Forelimb muscle (tissue), 1 donor: ENCODE results near the gene S100A1. TPM values are rescaled to one million over a fixed set of nuclear protein-coding genes. Genes with fewer than 3 reads are reported as not detected.

Experiments
- polyA plus RNA-seq: library from polyadenylated mRNA; unstranded; fragments of 120-200 nt; gene quantifications from one replicate; pipeline ENCODE4 v1.2.1, GENCODE V29; 2013; ENCODE audit not compliant: insufficient read length

The S100A1 gene
- polyA plus RNA-seq, 1 donor: 8.1 TPM

Other genes starting within 250 kb of the S100A1 start
- 16.1 TPM for gene S100A8, start 237.4 kb upstream of the S100A1 start, polyA plus RNA-seq
- gene S100A7A, start 211.9 kb upstream of the S100A1 start, polyA plus RNA-seq: not detected
- gene S100A7, start 167.8 kb upstream of the S100A1 start, polyA plus RNA-seq: not detected
- 191 TPM for gene S100A6, start 92.4 kb upstream of the S100A1 start, polyA plus RNA-seq
- 0.27 TPM for gene S100A5, start 87.5 kb upstream of the S100A1 start, polyA plus RNA-seq
- 188 TPM for gene S100A4, start 82.6 kb upstream of the S100A1 start, polyA plus RNA-seq
- 0.77 TPM for gene S100A3, start 79.2 kb upstream of the S100A1 start, polyA plus RNA-seq
- 2.0 TPM for gene S100A2, start 62.6 kb upstream of the S100A1 start, polyA plus RNA-seq
- gene S100A16, start 15.3 kb upstream of the S100A1 start, polyA plus RNA-seq: 43.0 TPM
- 0.18 TPM for gene S100A14, start 12.1 kb upstream of the S100A1 start, polyA plus RNA-seq
- gene S100A13, start 929 bp upstream of the S100A1 start, polyA plus RNA-seq: 74.0 TPM
- 98.0 TPM for gene CHTOP, start 5.6 kb downstream of the S100A1 start, polyA plus RNA-seq
- 50.7 TPM for gene SNAPIN, start 30.3 kb downstream of the S100A1 start, polyA plus RNA-seq
- gene ILF2, start 42.6 kb downstream of the S100A1 start, polyA plus RNA-seq: 159 TPM
- gene NPR1, start 50.3 kb downstream of the S100A1 start, polyA plus RNA-seq: 12.7 TPM
- 39.2 TPM for gene INTS3, start 99.6 kb downstream of the S100A1 start, polyA plus RNA-seq
- gene SLC27A3, start 147.0 kb downstream of the S100A1 start, polyA plus RNA-seq: 18.1 TPM